GM21423 (cell line): ENCODE results near the gene OSBPL9.
A peak's percentile ranks its signal among the peaks of the same experiment; 100 is the strongest.

Source experiments
- ATAC-seq: cut with Tn5 transposase; IDR thresholded peaks from one replicate; pipeline ENCODE4 v1.9.1; 2021; ENCODE audit warnings: mild to moderate bottlenecking, moderate library complexity; ENCODE audit not compliant: unreplicated experiment

Gene OSBPL9

GRCh38 chr1:51616903-51617708 is at the start of gene OSBPL9:
TSS of gene OSBPL9 (plus strand) at chr1:51617092. CDS start at chr1:51617111, 19 bp downstream.
- peak; percentile 86 for ATAC-seq

DNA sequence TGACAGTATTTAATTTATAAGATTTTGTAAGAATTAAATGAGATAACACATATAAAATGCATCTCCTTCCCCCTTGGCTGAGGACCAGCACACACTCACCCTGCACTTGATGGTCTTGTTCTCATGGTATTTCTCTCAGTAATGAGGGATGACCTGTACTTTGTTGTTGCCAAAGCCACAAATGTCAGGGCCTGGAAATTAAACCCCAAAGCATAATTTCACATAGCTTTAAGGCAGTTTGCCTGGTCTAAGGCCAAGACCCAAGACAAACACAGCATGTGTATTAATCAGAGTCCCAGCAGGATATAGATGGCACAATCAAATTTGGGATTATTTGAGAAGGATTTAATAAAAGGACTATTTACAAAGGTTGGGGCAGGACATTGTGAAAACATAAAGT is 49.2 kb upstream of the OSBPL9 start:
- no peak for ATAC-seq

DNA sequence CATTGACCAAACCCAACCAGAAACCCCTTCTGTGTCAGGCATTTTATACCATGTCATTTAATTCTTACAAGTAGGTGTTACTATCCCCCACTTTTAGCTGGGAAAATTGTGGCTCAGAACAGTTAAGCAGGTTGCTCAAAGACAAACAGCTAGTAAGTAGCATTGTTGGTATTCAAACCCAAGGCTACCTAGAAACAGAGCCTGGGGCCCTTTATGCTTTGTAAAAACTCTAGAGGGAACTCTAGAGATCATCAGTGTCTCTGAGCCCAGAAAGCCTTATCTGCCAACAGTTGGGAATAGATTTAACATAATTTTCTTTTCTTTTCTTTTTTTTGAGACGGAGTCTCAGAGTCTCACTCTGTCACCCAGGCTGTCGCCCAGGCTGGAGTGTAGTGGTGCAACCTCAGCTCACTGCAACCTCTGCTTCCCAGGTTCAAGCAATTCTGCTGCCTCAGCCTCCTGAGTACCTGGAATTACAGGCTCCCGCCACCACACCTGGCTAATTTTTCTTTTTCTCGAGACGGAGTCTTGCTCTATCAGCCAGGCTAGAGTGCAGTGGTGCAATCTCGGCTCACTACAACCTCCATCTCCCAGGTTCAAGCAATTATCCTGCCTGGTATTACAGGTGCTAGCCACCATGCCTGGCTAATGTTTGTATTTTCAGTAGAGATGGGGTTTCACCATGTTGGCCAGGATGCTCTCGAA is 48.5 kb upstream of the OSBPL9 start:
- no peak for ATAC-seq

GRCh38 chr1:51569284-51570062 is 47.4 kb upstream of the OSBPL9 start:
- peak; percentile 75 for ATAC-seq

GRCh38 chr1:51570063-51570710 is 46.7 kb upstream of the OSBPL9 start:
- ATAC-seq, result no peak

GRCh38 chr1:51572365-51572764 is 44.5 kb upstream of the OSBPL9 start:
- no peak for ATAC-seq

- ATAC-seq, result no peak
Observed at GRCh38 chr1:51574796-51575195, 42.1 kb upstream of the OSBPL9 start.

- no peak for ATAC-seq
Observed at GRCh38 chr1:51575406-51576084, 41.3 kb upstream of the OSBPL9 start.

- no peak for ATAC-seq
Observed at GRCh38 chr1:51576085-51576444, 40.8 kb upstream of the OSBPL9 start.

DNA sequence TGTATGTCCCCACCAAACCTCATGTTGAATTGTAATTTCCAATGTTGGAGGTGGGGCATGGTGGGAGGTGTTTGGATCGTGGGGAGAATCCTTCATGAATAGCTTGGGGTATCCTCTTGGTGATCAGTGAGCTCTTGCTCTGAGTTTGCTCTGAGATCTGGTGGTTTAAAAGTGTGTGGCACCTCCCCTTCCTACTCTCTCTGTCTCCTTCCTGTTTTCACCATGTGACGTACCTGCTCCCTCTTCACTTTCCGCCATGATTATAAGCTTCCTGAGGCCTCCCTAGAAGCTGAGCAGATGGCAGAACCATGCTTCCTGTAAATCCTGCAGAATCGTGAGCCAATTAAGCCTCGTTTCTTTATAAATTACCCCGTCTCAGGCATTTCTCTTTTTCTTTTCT is 40.0 kb upstream of the OSBPL9 start:
- ATAC-seq, result no peak

- peak; percentile 84 for ATAC-seq
Observed at GRCh38 chr1:51578383-51579109, 38.3 kb upstream of the OSBPL9 start.

GRCh38 chr1:51581238-51581637 is 35.7 kb upstream of the OSBPL9 start:
- no peak for ATAC-seq

DNA sequence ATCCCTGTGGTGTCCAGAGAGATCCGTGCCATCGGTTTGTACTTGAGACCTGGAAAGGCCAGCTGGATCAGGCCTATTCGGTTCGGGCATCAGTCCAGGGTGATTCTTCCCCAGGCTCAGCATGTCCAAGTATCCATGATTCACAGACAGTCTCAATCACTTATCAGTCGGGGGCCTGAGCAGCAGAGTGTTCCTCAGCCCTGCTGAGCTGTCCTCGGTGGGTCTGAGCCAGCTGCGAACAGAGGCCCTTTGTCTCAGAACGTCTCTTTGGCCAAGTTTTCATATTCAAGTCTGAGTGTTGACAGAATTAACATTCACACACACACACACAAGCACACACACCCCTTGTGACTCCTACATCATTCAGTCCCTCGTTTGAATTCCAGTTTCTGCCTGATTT is 33.4 kb upstream of the OSBPL9 start:
- no peak for ATAC-seq

GRCh38 chr1:51584021-51584420 is 32.9 kb upstream of the OSBPL9 start:
- ATAC-seq, result no peak

DNA sequence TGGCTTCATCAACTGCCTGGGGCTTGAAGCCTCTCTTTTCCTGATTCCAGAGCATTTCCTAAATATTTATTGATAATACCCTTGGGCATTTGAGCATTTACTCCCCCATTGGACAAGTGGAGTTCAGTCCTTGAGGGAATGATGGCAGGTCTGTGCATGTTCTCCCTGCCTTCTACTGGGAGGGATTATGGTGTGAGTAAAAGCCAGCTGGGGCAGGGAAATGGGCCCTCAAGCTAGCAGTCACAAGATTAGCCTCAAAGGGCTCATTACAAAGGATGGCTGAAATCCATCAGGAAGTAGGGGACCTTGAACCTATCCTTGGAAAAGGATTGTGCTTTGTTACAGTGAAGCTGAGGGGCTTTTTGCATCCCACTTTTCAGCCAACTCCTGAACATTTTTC is 24.2 kb upstream of the OSBPL9 start:
- ATAC-seq, result no peak

- no peak for ATAC-seq
Observed at GRCh38 chr1:51594716-51595115, 22.2 kb upstream of the OSBPL9 start.

DNA sequence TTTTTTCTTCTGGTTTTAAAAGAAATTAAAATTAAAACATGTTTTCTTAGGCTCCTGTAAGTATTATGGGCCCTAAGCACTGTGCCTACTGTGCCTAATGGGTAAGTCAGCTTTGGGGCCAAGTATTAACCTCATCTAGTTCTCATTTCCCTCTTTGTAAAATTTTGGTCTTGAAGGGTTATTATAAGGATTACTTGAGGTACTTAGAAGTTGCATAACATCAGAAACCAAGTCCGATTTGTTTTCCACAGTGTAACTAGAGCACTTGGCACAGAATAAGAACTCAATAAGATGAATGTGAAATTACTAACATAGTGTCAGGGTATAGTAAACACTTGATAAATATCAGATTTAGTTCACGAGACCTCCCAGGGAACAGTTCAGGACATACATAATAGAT is 16.4 kb upstream of the OSBPL9 start:
- ATAC-seq, result no peak

DNA sequence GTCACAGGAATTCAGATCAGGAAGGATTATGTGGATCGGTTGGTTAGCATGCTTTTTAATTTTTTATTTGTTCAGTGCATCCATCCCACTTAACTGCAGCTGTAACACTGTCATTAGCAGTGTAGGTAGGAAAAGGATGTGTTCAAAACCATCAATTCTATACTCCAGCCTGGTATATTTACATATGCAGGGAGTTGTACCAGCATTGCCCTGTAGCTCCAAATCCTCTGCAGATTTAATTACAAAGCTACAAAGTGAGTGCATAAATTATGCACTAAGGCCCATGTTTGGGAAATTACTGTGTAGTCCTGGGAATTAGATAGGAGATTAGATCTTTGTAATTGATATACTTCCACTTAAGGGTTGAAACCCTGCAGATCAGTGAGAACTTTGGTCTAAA is 15.9 kb upstream of the OSBPL9 start:
- no peak for ATAC-seq

DNA sequence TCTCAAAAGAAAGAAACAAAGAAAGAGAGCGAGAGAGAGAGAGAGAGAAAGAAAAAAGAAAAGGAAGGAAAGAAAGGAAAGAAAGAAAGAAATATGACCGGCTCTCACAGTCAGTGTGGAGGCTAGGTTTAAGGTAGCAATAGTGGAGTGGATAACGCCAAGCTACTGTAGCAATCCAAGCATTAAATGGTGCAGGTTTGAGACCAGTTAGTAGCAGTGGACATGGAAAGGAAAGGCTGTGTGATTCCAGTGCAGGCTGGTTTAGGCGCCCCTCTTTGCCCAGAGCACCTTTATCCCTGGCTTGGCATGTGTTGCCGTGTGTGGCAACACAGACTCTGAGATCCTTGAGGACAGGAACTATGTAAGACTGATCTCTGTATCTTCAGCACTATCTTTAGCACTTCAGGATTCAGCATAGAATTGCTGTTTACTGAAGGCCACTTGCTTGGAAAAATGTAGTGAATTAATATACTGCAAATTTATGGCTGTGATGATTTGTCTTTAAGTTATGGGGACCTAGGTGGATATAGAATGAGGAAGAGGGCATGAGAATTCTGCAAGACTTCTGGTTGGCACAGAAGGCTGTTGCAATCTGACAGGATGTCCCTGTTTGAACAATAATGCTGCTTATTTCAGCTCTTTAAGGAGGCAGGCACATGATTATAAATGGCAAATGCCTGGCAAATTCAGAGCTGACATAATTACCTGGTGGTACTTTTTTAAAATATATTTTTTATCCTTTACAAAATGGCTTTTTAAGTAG is 10.8 kb upstream of the OSBPL9 start:
- ATAC-seq, result no peak
